ENCODE results near the gene SMYD3.

The SMYD3 gene

GRCh38 chr1:246176126-246177024 lies 330.7 kb downstream of the SMYD3 start:
- no peak for DNase-seq (ENCODE audit: low read depth in 2 of 2)

GRCh38 chr1:246170574-246171261 lies 336.4 kb downstream of the SMYD3 start:
- no peak for DNase-seq (ENCODE audit: low read depth in 2 of 2)

GRCh38 chr1:246169486-246169885 lies 337.6 kb downstream of the SMYD3 start:
- no peak for DNase-seq (ENCODE audit: low read depth in 2 of 2)

GRCh38 chr1:246169019-246169418 lies 338.1 kb downstream of the SMYD3 start:
- DNase-seq (ENCODE audit: low read depth in 2 of 2), result no peak

GRCh38 chr1:246166841-246167240 lies 340.2 kb downstream of the SMYD3 start:
- no peak for DNase-seq (ENCODE audit: low read depth in 2 of 2)

- no peak for DNase-seq (ENCODE audit: low read depth in 2 of 2)
Observed at GRCh38 chr1:246165826-246166709, 341.0 kb downstream of the SMYD3 start.

GRCh38 chr1:246164764-246165163 lies 342.3 kb downstream of the SMYD3 start:
- DNase-seq (ENCODE audit: low read depth in 2 of 2), result no peak

- no peak for DNase-seq (ENCODE audit: low read depth in 2 of 2)
Observed at GRCh38 chr1:246162560-246162959, 344.5 kb downstream of the SMYD3 start.

GRCh38 chr1:246161626-246162025 lies 345.5 kb downstream of the SMYD3 start:
- DNase-seq (ENCODE audit: low read depth in 2 of 2), result no peak

- no peak for DNase-seq (ENCODE audit: low read depth in 2 of 2)
Observed at GRCh38 chr1:246160905-246161304, 346.2 kb downstream of the SMYD3 start.

- no peak for DNase-seq (ENCODE audit: low read depth in 2 of 2)
Observed at GRCh38 chr1:246160374-246160773, 346.7 kb downstream of the SMYD3 start.

- no peak for DNase-seq (ENCODE audit: low read depth in 2 of 2)
Observed at GRCh38 chr1:246159279-246160227, 347.5 kb downstream of the SMYD3 start.

GRCh38 chr1:246158131-246158530 lies 348.9 kb downstream of the SMYD3 start:
- DNase-seq (ENCODE audit: low read depth in 2 of 2), result no peak

- no peak for DNase-seq (ENCODE audit: low read depth in 2 of 2)
Observed at GRCh38 chr1:246157516-246157915, 349.6 kb downstream of the SMYD3 start.

GRCh38 chr1:246156847-246157246 lies 350.2 kb downstream of the SMYD3 start:
- no peak for DNase-seq (ENCODE audit: low read depth in 2 of 2)

GRCh38 chr1:246155923-246156322 lies 351.2 kb downstream of the SMYD3 start:
- DNase-seq (ENCODE audit: low read depth in 2 of 2), result no peak

- no peak for DNase-seq (ENCODE audit: low read depth in 2 of 2)
Observed at GRCh38 chr1:246153796-246154212, 353.3 kb downstream of the SMYD3 start.

- DNase-seq (ENCODE audit: low read depth in 2 of 2), result no peak
Observed at GRCh38 chr1:246152986-246153431, 354.1 kb downstream of the SMYD3 start.

- no peak for DNase-seq (ENCODE audit: low read depth in 2 of 2)
Observed at GRCh38 chr1:246151796-246152434, 355.2 kb downstream of the SMYD3 start.

- no peak for DNase-seq (ENCODE audit: low read depth in 2 of 2)
Observed at GRCh38 chr1:246149543-246149942, 357.5 kb downstream of the SMYD3 start.
